ENCODE measurements around the gene PSKH1.
A peak's percentile ranks its signal among the peaks of the same experiment; 100 is the strongest.
"Not testable (repeated sequence)": the region's sequence is repeated elsewhere in the genome, so short reads cannot be mapped to it uniquely, and the experiment has no call there.

The PSKH1 gene

GRCh38 chr16:67954421-67955196 lies 61.6 kb downstream of the PSKH1 start:
- no peak for DNase-seq

GRCh38 chr16:67957622-67958021 lies 64.6 kb downstream of the PSKH1 start:
- DNase-seq: no peak

- no peak for DNase-seq
Observed at GRCh38 chr16:67959536-67960329, 66.7 kb downstream of the PSKH1 start.

GRCh38 chr16:67961551-67961957 lies 68.5 kb downstream of the PSKH1 start:
- DNase-seq: no peak

- DNase-seq: no peak
Observed at GRCh38 chr16:67962135-67962534, 69.1 kb downstream of the PSKH1 start.

GRCh38 chr16:67963292-67963661 lies 70.2 kb downstream of the PSKH1 start:
- DNase-seq: peak in 12 of 56 donors; percentile 15 to 61 (median 36)

- DNase-seq: peak in 3 of 56 donors; percentile 26 to 61 (median 27)
Observed at GRCh38 chr16:67963662-67964321, 70.7 kb downstream of the PSKH1 start.

GRCh38 chr16:67964477-67965131 lies 71.5 kb downstream of the PSKH1 start:
- DNase-seq: no peak

- no peak for DNase-seq
Observed at GRCh38 chr16:67965668-67966548, 72.9 kb downstream of the PSKH1 start.

- no peak for DNase-seq
Observed at GRCh38 chr16:67966549-67967182, 73.6 kb downstream of the PSKH1 start.

GRCh38 chr16:67967183-67967957 lies 74.3 kb downstream of the PSKH1 start:
- DNase-seq: no peak

GRCh38 chr16:67967958-67968399 lies 74.9 kb downstream of the PSKH1 start:
- peak in 1 of 56 donors; percentile 44 for DNase-seq

- peak in 47 of 56 donors; percentile 12 to 82 (median 42) for DNase-seq
Observed at GRCh38 chr16:67968400-67969253, 75.6 kb downstream of the PSKH1 start, which contains the start of gene SLC12A4. Gene SLC12A4 (minus strand): TSS chr16:67968637. CDS start chr16:67968553, 84 bp downstream.

GRCh38 chr16:67969254-67970039 lies 76.4 kb downstream of the PSKH1 start:
- no peak for DNase-seq

- DNase-seq: no peak
Observed at GRCh38 chr16:67971111-67971510, 78.1 kb downstream of the PSKH1 start.

GRCh38 chr16:67972285-67972684 lies 79.2 kb downstream of the PSKH1 start:
- DNase-seq: not testable (repeated sequence)
